ENCODE measurements around the gene NEO1.

GRCh38 chr15:73324496-73325170 is 272.4 kb downstream of the NEO1 start:
- no peak for TF ChIP-seq CTCF (IDR thresholded peaks at IDR 0.05; ENCODE audit: borderline replicate concordance, extremely low read depth, low read length, poor library complexity, severe bottlenecking)
- no peak for TF ChIP-seq EZH2 (IDR thresholded peaks at IDR 0.05; ENCODE audit: borderline replicate concordance, low read depth, low read length, severe bottlenecking)
